GM12872 (cell line): Measurements from ENCODE around the gene NT5DC1.

Experiments
- TF ChIP-seq, protein P1 (sequence below): IDR thresholded peaks from 3 replicates; pipeline ENCODE4 v1.5.1; 2011; ENCODE audit warnings: low read depth, mild to moderate bottlenecking, low read length, moderate library complexity; ENCODE audit not compliant: insufficient read depth

Gene NT5DC1

DNA sequence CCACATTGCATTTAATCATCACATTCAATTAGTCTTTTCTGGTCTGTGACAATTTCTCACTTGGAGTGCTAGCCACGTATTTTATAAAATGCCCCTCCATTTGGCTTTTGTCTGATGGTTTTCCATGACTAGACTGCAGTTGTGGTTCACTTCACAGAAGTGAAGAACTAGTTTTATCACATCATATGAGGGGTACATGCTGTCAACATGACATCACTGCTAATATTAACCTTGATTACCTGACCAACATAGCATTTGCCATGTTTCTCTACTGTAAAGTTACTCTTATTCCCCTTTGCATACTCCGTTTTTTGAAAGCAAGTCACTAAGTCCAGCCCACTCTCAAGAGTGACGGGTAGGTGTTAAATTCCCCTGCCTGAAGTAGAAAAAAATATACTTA is 73.3 kb downstream of the NT5DC1 start:
- TF ChIP-seq, protein P1, sequence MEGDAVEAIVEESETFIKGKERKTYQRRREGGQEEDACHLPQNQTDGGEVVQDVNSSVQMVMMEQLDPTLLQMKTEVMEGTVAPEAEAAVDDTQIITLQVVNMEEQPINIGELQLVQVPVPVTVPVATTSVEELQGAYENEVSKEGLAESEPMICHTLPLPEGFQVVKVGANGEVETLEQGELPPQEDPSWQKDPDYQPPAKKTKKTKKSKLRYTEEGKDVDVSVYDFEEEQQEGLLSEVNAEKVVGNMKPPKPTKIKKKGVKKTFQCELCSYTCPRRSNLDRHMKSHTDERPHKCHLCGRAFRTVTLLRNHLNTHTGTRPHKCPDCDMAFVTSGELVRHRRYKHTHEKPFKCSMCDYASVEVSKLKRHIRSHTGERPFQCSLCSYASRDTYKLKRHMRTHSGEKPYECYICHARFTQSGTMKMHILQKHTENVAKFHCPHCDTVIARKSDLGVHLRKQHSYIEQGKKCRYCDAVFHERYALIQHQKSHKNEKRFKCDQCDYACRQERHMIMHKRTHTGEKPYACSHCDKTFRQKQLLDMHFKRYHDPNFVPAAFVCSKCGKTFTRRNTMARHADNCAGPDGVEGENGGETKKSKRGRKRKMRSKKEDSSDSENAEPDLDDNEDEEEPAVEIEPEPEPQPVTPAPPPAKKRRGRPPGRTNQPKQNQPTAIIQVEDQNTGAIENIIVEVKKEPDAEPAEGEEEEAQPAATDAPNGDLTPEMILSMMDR, result no peak

DNA sequence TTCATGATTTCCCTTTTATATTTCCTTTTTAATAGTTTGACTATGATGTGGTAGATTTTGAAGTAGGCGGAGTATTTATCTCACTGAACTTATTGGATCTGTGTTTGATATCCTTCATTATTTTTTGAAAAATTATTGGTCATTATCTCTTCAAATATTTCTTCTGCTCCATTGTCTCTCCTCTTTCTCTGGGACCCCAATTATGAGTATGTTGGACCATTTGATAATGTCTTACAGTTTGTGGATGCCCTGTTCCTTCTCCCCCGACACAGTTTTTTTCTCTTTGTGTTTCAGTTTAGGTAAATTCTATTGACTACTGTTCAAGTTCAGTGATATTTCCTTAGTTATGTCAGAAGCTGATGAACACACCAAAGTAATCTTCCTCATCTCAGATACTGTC is 74.7 kb downstream of the NT5DC1 start:
- TF ChIP-seq, protein P1, result no peak

DNA sequence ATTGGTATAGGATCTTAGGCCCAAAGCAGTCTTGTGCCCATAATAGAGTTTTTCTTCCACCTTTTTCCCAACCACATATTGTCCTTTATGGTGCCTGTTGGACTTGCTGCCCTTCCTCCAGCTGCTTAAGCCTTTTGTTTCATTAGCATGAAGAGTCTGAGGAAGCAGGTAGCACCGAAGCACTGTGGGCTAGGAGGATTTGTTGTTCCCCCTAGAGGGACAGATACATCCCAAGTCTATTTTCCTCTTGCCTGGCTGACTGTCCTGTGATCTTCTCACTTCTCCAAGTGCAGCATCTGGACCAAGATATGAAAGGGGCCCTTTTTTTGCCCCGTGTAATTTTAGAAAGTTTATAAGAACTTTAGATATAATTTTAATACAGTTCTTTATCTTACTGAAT is 75.9 kb downstream of the NT5DC1 start:
- TF ChIP-seq, protein P1, result no peak

DNA sequence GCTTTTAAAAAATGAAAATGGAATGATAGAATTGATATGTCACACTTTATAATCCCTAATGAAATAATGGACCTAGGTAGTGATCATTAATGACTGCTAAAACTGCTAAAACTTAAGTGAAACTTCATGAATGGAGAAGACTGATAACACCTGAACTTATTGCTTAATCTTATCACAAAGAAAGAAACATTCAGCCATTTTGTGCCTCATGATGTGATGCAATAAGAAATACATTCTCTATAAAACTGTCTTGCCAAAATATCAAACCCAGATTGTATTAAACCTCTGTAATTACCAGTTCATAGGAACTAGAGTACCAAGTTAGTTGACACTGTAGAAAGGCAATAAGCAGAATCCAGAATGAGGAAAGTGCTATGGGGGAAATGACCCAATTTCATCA is 79.7 kb downstream of the NT5DC1 start:
- TF ChIP-seq, protein P1, result no peak

DNA sequence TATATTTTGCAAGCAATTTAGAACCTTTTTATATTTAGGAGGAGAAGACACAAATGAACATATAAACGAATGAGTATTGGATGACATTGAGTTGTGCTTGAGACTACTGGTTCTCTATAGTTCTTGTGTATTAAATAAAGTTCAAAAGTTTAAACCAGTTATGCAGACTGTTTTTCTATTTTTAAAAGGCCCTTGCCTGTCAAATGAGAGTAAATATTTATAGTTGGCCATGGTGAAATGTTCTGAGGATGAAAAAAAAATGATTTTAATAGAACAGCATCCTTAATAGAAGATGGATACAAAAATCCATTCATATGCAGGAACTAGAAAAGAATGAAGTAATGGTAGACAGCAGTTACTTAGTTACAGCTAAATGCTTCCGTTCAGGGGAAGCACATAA is 88.8 kb downstream of the NT5DC1 start:
- TF ChIP-seq, protein P1, result no peak

DNA sequence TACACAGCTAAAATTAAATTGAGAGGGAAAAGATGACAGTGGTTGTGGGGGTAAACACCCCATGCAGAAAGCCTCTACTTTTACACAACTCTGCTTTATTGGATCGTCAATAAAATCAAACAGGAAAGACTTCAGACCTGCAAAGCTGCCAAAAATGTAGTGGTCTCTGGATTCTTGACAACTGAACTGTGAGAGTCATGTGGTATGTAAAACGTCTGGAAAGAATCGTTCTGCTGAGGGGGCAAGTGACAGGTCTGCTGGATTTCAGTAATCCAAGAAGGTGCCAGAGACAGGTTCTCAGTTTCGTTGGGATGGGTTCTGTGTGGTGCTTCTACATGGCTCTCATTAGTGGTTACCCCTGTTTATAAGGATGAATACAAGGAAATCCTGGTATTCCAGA is 89.9 kb downstream of the NT5DC1 start:
- TF ChIP-seq, protein P1, result no peak

DNA sequence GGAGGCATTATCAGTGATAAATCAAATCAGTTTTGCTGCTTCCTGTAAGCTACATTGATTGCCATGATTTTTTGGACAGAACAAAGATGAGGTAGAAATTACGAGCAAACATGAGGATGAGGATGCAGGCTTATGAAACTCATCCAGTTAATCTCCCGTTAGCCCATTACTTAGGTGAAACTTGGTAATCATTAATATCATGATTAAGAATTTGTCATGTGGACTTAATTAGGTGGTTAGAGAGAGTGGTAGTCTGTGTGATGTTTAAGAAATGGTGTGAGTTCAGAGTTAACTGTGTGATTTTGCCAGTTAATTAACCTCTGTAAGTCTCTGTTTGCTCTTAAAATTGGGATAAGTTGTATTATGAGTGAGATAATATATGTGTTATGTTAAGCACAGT is 91.2 kb downstream of the NT5DC1 start:
- TF ChIP-seq, protein P1, result no peak

DNA sequence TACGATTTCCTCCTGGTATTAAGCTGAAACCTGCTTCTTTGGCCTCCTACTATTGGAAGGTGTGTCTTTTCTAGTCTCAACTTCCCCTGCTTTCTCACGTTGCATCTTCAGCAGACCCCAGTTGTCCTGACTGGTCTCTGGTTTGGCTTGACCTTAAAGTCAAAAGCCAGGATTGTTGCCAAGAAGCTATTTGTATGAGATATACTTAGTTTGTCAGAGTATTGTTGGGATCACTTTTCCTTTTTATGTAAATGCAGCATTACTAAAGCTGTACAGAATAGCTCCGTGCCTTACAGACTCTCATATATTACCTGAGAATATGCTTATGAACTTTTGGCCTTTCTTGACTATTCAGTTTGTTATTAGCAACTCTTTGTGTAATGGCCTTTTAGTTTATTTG is 92.1 kb downstream of the NT5DC1 start:
- TF ChIP-seq, protein P1, result no peak
